Panc1 (cell line): ENCODE results near the gene ATP6V1B1.
"Not testable (repeated sequence)": the region's sequence is repeated elsewhere in the genome, so short reads cannot be mapped to it uniquely, and the experiment has no call there.

Experiments
- POLR2AphosphoS5 ChIP-seq: IDR thresholded peaks from 2 replicates; pipeline ENCODE4 v1.6.1; 2012; ENCODE audit warnings: mild to moderate bottlenecking, low read depth, low read length, moderate library complexity
- TF ChIP-seq, protein P1 (sequence below): fragments of 450-650 bp; IDR thresholded peaks from 2 replicates; pipeline ENCODE4 v1.5.1; 2017; ENCODE audit warnings: mild to moderate bottlenecking

DNA sequence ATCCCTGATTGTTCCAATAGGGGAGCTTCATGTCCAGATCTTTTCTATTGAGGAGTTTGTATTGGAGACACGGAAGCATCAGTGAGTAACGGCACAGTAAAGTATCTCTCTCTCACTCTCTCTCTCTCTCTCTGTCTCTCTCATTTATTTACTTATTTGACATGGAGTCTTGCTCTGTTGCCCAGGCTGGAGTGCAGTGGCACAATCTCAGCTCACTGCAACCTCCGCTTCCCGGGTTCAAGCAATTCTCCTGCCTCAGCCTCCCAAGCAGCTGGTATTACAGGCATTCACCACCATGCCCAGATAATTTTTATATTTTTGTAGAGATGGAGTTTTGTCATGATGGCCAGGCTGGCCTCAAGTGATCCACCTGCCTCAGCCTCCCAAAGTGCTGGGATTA is 63.2 kb downstream of the ATP6V1B1 start:
- TF ChIP-seq, protein P1, sequence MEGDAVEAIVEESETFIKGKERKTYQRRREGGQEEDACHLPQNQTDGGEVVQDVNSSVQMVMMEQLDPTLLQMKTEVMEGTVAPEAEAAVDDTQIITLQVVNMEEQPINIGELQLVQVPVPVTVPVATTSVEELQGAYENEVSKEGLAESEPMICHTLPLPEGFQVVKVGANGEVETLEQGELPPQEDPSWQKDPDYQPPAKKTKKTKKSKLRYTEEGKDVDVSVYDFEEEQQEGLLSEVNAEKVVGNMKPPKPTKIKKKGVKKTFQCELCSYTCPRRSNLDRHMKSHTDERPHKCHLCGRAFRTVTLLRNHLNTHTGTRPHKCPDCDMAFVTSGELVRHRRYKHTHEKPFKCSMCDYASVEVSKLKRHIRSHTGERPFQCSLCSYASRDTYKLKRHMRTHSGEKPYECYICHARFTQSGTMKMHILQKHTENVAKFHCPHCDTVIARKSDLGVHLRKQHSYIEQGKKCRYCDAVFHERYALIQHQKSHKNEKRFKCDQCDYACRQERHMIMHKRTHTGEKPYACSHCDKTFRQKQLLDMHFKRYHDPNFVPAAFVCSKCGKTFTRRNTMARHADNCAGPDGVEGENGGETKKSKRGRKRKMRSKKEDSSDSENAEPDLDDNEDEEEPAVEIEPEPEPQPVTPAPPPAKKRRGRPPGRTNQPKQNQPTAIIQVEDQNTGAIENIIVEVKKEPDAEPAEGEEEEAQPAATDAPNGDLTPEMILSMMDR = not testable (repeated sequence)
- TF ChIP-seq POLR2AphosphoS5 = not testable (repeated sequence)
